GM19467 (cell line): ENCODE results near the gene CXorf66.
A peak's percentile ranks its signal among the peaks of the same experiment; 100 is the strongest.
"Not testable (repeated sequence)": the region's sequence is repeated elsewhere in the genome, so short reads cannot be mapped to it uniquely, and the experiment has no call there.

Experiments
- ATAC-seq: cut with Tn5 transposase; IDR thresholded peaks from one replicate; pipeline ENCODE4 v1.9.1; 2021; ENCODE audit warnings: mild to moderate bottlenecking, moderate library complexity; ENCODE audit not compliant: unreplicated experiment

The CXorf66 gene

DNA sequence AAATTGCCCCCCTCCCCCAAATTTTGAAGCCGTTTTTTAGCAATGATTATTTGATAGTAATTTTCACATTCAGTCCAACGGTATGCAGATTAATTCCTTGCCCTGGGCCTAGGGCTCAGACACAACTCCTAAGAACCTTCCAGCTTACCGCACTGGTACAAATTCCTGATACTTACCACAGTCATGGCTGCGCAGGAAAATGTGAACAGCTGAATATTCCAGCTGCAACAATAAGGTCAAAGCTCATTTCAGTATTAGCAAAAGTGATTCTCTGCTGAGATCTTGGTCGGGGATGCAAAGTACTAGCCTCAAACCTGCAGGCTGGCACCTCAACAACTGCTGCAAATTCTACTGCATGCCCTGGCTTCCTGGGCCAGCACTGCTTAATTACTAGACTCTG is 35.4 kb downstream of the CXorf66 start:
- ATAC-seq: no peak

DNA sequence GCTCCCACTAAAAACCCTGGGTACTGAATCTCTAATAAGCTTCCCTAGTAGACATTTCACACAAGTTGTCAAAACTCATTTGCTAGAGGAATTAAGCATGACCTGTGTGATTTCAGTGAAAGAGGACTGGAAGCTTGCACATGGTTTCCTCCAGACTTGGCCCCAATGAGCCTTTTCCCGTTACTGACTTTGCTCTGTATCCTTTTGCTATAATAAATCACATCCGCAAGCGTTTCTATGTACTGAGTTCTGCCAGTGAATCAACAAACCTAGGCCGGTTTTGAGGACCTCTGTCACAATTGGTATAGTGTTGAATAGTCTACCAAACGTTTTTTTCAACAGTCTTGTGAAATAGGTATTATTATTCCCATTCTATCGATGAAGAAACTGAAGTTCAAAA is 40.6 kb downstream of the CXorf66 start:
- no peak for ATAC-seq

DNA sequence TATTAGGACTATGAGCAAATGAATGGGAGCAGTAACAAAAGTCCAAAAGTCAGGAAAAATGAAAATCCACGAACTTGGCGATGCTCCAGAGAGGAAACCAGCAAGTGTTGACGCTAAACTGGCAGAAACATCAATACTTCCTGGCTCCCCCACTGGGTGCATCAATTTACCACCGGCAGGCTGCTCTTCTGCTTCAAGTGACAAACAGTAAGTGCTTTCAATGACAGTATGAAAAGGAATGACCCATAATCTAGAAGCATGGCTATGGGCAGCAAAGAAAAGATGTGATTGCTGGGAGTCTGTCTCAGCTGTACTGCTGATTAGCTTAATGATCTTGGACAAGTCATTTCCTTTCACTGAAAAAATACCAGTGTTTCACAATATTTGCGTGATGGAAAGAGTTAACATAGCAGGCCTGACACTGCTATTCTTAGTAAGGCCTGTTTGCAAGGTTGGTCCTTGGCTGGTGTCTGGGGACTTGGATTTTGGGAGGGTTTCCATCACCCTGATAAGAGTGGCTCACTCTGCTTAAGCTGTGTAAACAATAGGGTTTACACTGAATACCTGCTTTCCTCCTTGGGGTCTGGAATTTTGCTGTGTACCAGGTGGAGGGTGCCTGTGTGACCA is 41.1 kb downstream of the CXorf66 start:
- no peak for ATAC-seq

DNA sequence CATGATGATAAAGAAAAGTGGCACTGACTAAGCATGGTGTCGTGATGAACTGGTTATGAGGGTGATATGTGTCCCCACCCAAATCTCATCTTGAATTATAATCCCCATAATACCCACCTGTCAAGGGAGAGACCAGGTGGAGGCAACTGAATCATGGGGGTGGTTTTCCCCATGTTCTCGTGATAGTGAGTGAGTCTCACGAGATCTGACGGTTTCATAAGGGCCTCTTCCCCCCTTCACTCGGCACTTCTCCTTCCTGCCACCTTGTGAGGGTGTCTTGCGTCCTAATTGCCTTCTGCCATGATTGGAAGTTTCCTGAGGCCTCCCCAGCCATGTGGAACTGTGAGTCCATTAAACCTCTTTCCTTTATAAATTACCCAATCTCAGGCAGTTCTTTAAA is 44.2 kb downstream of the CXorf66 start:
- not testable (repeated sequence) for ATAC-seq

DNA sequence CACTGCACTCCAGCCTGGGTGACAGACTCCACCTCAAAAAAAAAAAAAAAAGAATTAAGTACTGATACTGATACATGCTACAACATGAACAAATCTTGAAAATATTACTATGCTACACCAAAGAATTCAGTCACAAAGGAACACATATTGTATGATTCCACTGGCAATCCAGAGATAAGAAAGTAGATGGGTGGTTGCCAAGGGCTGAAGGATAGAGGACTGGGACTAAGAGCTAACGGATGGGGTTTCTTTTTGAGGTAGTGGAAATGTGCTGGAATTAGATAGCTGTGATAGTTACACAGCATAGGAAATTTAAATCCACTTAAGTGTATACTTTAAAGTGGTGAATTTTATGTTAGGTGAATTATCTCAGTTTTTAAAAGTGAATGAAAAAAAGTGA is 45.0 kb downstream of the CXorf66 start:
- no peak for ATAC-seq

DNA sequence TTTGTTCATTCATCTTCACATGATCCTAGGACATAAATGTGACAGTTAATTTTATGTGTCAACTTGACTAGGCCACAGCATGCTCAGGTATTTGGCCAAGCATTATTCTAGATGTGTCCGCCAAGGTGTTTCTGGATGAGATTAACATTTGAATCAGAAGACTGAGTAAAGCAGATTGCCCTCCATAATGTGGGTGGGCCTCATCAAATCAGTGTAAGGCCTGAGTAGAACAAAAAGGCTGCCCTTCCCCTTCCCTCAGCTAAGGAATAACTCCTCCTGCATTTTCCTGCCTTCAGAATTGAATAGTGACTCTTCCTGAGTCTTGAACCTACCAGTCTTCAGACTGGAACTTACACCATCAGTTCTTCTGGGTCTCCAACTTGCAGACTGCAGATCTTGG is 50.9 kb downstream of the CXorf66 start:
- no peak for ATAC-seq

DNA sequence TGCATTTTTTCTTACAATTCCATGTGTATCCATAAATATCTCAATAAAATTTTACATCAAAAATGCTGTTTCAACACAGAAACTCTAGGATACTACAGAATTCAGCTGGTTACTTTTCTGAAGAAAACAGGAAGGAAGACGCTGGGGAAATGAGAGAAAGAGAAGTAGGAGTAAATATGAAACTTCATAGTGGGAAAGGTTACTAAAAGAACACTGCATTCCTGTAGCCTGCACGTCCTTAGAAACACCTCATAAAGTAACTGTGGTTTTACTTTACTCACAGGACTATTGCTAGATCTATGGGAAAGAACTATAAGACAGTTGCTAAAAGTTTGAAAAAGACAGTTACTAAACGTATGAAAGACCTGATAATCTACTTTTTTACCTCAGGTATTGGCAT is 55.6 kb downstream of the CXorf66 start:
- peak; percentile 45 for ATAC-seq

DNA sequence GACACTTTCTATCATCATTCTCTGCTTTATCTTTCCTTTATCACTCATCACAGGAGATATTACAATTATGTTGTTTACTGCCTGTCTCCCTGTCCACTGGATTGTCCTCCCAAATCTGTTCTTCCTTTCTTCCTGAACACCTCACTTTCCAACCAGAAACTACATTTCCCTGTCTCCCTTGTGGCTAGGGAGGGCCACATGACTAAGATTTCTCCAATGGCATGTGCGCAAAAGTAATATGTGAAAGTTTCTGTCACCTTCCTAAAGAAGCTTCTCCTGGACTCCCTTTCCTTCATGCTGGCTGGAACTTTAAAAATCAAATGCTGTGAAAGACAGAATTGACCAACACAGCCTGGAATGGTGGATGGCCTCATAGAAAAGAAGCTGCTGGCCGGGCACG is 58.2 kb downstream of the CXorf66 start:
- ATAC-seq: no peak

DNA sequence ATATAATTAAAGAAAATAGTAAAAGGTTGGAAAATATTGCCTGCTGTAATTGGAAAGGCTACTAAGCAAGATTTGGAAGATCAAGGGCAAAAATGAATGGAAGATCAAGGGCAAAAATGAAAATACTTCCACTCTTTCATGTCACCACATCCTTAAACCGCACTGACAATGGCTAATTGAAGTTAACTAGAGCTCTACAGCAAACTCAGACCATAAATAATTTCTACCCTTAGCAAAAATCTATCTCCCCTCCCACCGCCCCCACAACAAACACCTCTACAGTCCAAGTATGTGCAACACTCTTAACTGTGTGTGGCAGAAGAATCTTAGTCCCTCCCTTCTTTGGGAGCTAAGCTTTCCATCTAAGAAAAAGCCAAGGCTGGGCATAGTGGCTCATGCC is 59.6 kb downstream of the CXorf66 start:
- ATAC-seq: no peak
